ENCODE measurements around the gene PLCB4. TPM values are rescaled to one million over a fixed set of nuclear protein-coding genes. Genes with fewer than 3 reads are reported as not detected.

PLCB4 gene
- polyA plus RNA-seq, 1 donor (not counting 4 experiments of a cell fraction or from before 2014, with no cell fraction given), result 4.1 TPM

- no peak overlapping the region for H3K4me3 ChIP-seq (ENCODE audit: control insufficient read depth in 2 of 3, extremely low read depth in 1 of 3, insufficient read depth in 2 of 3, low read depth in 1 of 3, low read length in 3 of 3)
- no peaks in the 10 kb centered on the region for H3K27me3 ChIP-seq (ENCODE audit: control insufficient read depth, extremely low read depth, insufficient read depth, low read length)
- H4K20me1 ChIP-seq (ENCODE audit: control insufficient read depth, extremely low read depth, insufficient read depth, low read length), result no peaks in the 10 kb centered on the region
- dilution Hi-C loops (cut with MboI; ENCODE audit: extremely low pct_ligation_motif_present, low sequenced_read_pairs), result no loop called here
- H3K27ac ChIP-seq (ENCODE audit: control insufficient read depth, insufficient read depth, low read length), result no peak overlapping the region
- H3K9ac ChIP-seq (ENCODE audit: control insufficient read depth, extremely low read depth, insufficient read depth, low read length), result no peak overlapping the region
- no peak overlapping the region for H3K4me2 ChIP-seq (ENCODE audit: control insufficient read depth, extremely low read depth, insufficient read depth, low read depth, low read length)
- FAIRE-seq (no peak), DNase-seq (ENCODE audit: low read depth, low spot score) (no peak)
- no peaks in the 10 kb centered on the region for H3K36me3 ChIP-seq (ENCODE audit: control insufficient read depth in 2 of 2, extremely low read depth in 1 of 2, insufficient read depth in 2 of 2, low read length in 2 of 2)
- no peaks in the 10 kb centered on the region for H3K9me3 ChIP-seq (ENCODE audit: control insufficient read depth, low read depth, low read length)
- H3K4me1 ChIP-seq (ENCODE audit: control insufficient read depth, extremely low read depth, insufficient read depth, low read length), result no peaks in the 10 kb centered on the region
- H3K79me2 ChIP-seq (ENCODE audit: control insufficient read depth, insufficient read depth, low read length), result no peaks in the 10 kb centered on the region
- no peaks in the 10 kb centered on the region for H3K9me1 ChIP-seq (ENCODE audit: control insufficient read depth, extremely low read depth, insufficient read depth, low read length)
- TF ChIP-seq CTCF (optimal IDR thresholded peaks at IDR 0.05 in 1 of 3, IDR thresholded peaks at IDR 0.05 in 1 of 3, conservative IDR thresholded peaks at IDR 0.05 in 1 of 3; ENCODE audit: extremely low read depth in 1 of 3, insufficient read depth in 2 of 3, low read length in 3 of 3), result no peak
- TF ChIP-seq EZH2 (IDR thresholded peaks at IDR 0.05; ENCODE audit: low read length), result no peak
- H2AFZ ChIP-seq (ENCODE audit: control insufficient read depth, low read length), result no peak overlapping the region
Observed at GRCh38 chr20:9161311-9161710, 92.4 kb downstream of the PLCB4 start.

GRCh38 chr20:9163251-9163650 is 94.4 kb downstream of the PLCB4 start:
- Histone ChIP-seq H3K4me3 (ENCODE audit: control insufficient read depth in 2 of 3, extremely low read depth in 1 of 3, insufficient read depth in 2 of 3, low read depth in 1 of 3, low read length in 3 of 3) (no peak overlapping the region), H3K9me1 (ENCODE audit: control insufficient read depth, extremely low read depth, insufficient read depth, low read length) (no peaks in the 10 kb centered on the region), H3K4me1 (ENCODE audit: control insufficient read depth, extremely low read depth, insufficient read depth, low read length) (no peaks in the 10 kb centered on the region), H3K27me3 (ENCODE audit: control insufficient read depth, extremely low read depth, insufficient read depth, low read length) (no peaks in the 10 kb centered on the region), H3K4me2 (ENCODE audit: control insufficient read depth, extremely low read depth, insufficient read depth, low read depth, low read length) (no peak overlapping the region), H3K9me3 (ENCODE audit: control insufficient read depth, low read depth, low read length) (no peaks in the 10 kb centered on the region), H3K36me3 (ENCODE audit: control insufficient read depth in 2 of 2, extremely low read depth in 1 of 2, insufficient read depth in 2 of 2, low read length in 2 of 2) (no peaks in the 10 kb centered on the region), H3K27ac (ENCODE audit: control insufficient read depth, insufficient read depth, low read length) (no peak overlapping the region), H4K20me1 (ENCODE audit: control insufficient read depth, extremely low read depth, insufficient read depth, low read length) (no peaks in the 10 kb centered on the region), H2AFZ (ENCODE audit: control insufficient read depth, low read length) (no peak overlapping the region), H3K9ac (ENCODE audit: control insufficient read depth, extremely low read depth, insufficient read depth, low read length) (no peak overlapping the region), H3K79me2 (ENCODE audit: control insufficient read depth, insufficient read depth, low read length) (no peaks in the 10 kb centered on the region)
- dilution Hi-C loops (cut with MboI; ENCODE audit: extremely low pct_ligation_motif_present, low sequenced_read_pairs), result no loop called here
- no peak for TF ChIP-seq CTCF (optimal IDR thresholded peaks at IDR 0.05 in 1 of 3, IDR thresholded peaks at IDR 0.05 in 1 of 3, conservative IDR thresholded peaks at IDR 0.05 in 1 of 3; ENCODE audit: extremely low read depth in 1 of 3, insufficient read depth in 2 of 3, low read length in 3 of 3)
- no peak for TF ChIP-seq EZH2 (IDR thresholded peaks at IDR 0.05; ENCODE audit: low read length)
- no peak for FAIRE-seq
- DNase-seq (ENCODE audit: low read depth, low spot score), result no peak
